ENCODE data around the gene CEP170B. TPM values are rescaled to one million over a fixed set of nuclear protein-coding genes. Genes with fewer than 3 reads are reported as not detected.
A peak's percentile ranks its signal among the peaks of the same experiment; 100 is the strongest.
"Not testable (repeated sequence)": the region's sequence is repeated elsewhere in the genome, so short reads cannot be mapped to it uniquely, and the experiment has no call there.

CEP170B gene
- total and polyA plus RNA-seq, 5 experiments from 2014 or later = 0.03 to 4.8 (median 2.3) TPM; not detected in 1

- POLR2A ChIA-PET = interaction anchor here (0.7 to 2.6 kb wide), 11 partner anchors 25 to 475 kb away, joined by 3 to 21 read pairs (median 5); partner anchors contain the start of genes ADSS1, SIVA1 and ZBTB42
- H3K9me3 Mint-ChIP-seq = peaks cover 0 to 14% (median 0%) of the 10 kb centered on the region in 9 donors
- DNase-seq (peak; percentile 85 to 100 (median 95)), ATAC-seq (peak; percentile 87 to 89)
- peaks cover 10 to 24% (median 22%) of the 10 kb centered on the region in 4 donors for H3K4me1 Mint-ChIP-seq
- peak overlapping the region in 2 of 10 donors; percentile 37 to 94 for H3K27ac Mint-ChIP-seq
- H3K27me3 Mint-ChIP-seq = peaks cover 0 to 8% (median 0%) of the 10 kb centered on the region in 5 donors
- peak overlapping the region; percentile 78 to 95 (median 87) for H3K4me3 Mint-ChIP-seq
- H3K36me3 Mint-ChIP-seq = no peaks in the 10 kb centered on the region
Observed at GRCh38 chr14:104826189-104826860, 38.7 kb upstream of the CEP170B start.

GRCh38 chr14:104826861-104827176, 38.2 kb upstream of the CEP170B start:
- Mint-ChIP-seq H3K27me3 (peaks cover 0 to 8% (median 0%) of the 10 kb centered on the region in 5 donors), H3K27ac (peak overlapping the region in 7 of 10 donors; percentile 16 to 79 (median 47)), H3K9me3 (peaks cover 0 to 14% (median 0%) of the 10 kb centered on the region in 9 donors), H3K4me1 (peaks cover 10 to 24% (median 22%) of the 10 kb centered on the region in 4 donors), H3K4me3 (peak overlapping the region; percentile 76 to 93 (median 83)), H3K36me3 (no peaks in the 10 kb centered on the region)
- ATAC-seq (no peak), DNase-seq (peak in 1 of 10 donors; percentile 34)
- POLR2A ChIA-PET = interaction anchor here (0.9 to 2.6 kb wide), 7 partner anchors 26 to 74 kb away, joined by 3 to 21 read pairs (median 9); partner anchors contain the start of genes SIVA1 and ZBTB42

- H3K9me3 Mint-ChIP-seq = peaks cover 0 to 14% (median 0%) of the 10 kb centered on the region in 9 donors
- DNase-seq (peak; percentile 31 to 76 (median 52)), ATAC-seq (peak; percentile 69 to 73)
- H3K27ac Mint-ChIP-seq = peak overlapping the region in 7 of 10 donors; percentile 16 to 79 (median 53)
- H3K27me3 Mint-ChIP-seq = peaks cover 0 to 8% (median 0%) of the 10 kb centered on the region in 5 donors
- POLR2A ChIA-PET = interaction anchor here (0.9 to 2.6 kb wide), 6 partner anchors 26 to 74 kb away, joined by 3 to 21 read pairs (median 9); partner anchors contain the start of genes SIVA1 and ZBTB42
- H3K4me1 Mint-ChIP-seq = peaks cover 10 to 24% (median 22%) of the 10 kb centered on the region in 4 donors
- peak overlapping the region; percentile 76 to 93 (median 83) for H3K4me3 Mint-ChIP-seq
- H3K36me3 Mint-ChIP-seq = no peaks in the 10 kb centered on the region
Observed at GRCh38 chr14:104827177-104828055, 37.7 kb upstream of the CEP170B start.

GRCh38 chr14:104830781-104831180, 34.3 kb upstream of the CEP170B start:
- Mint-ChIP-seq H3K27me3 (no peaks in the 10 kb centered on the region), H3K4me1 (peaks cover 0 to 15% (median 11%) of the 10 kb centered on the region in 4 donors), H3K36me3 (no peaks in the 10 kb centered on the region), H3K4me3 (no peak overlapping the region), H3K27ac (no peak overlapping the region), H3K9me3 (no peaks in the 10 kb centered on the region)
- POLR2A ChIA-PET = no interaction called here
- ATAC-seq (no peak), DNase-seq (no peak)

GRCh38 chr14:104836171-104836935, 28.7 kb upstream of the CEP170B start:
- DNase-seq, ATAC-seq, H3K9me3 Mint-ChIP-seq, H3K4me1 Mint-ChIP-seq, POLR2A ChIA-PET, H3K27ac Mint-ChIP-seq, H3K4me3 Mint-ChIP-seq, H3K36me3 Mint-ChIP-seq: not testable (repeated sequence)
- peaks cover 0 to 11% (median 4%) of the 10 kb centered on the region in 5 donors for H3K27me3 Mint-ChIP-seq

GRCh38 chr14:104841730-104842129, 23.3 kb upstream of the CEP170B start:
- H3K27ac Mint-ChIP-seq = no peak overlapping the region
- POLR2A ChIA-PET = interaction anchor here (1.2 kb wide), 1 partner anchor 89 kb away, joined by 5 read pairs; the partner anchor contains the start of gene SIVA1
- ATAC-seq = no peak

GRCh38 chr14:104843006-104843405, 22.1 kb upstream of the CEP170B start:
- Mint-ChIP-seq H3K27ac (no peak overlapping the region), H3K4me3 (no peak overlapping the region), H3K4me1 (peaks cover 5 to 8% (median 5%) of the 10 kb centered on the region in 4 donors), H3K27me3 (peaks cover 13 to 67% (median 40%) of the 10 kb centered on the region in 5 donors), H3K36me3 (peaks cover 0 to 5% (median 3%) of the 10 kb centered on the region in 3 donors), H3K9me3 (no peaks in the 10 kb centered on the region)
- no peak for ATAC-seq
- POLR2A ChIA-PET = interaction anchor here (1.2 kb wide), 1 partner anchor 90 kb away, joined by 5 read pairs; the partner anchor contains the start of gene SIVA1
- no peak for DNase-seq

More at GRCh38 chr14:104841730-104842129, 23.3 kb upstream of the CEP170B start:
- Mint-ChIP-seq H3K4me3 (no peak overlapping the region), H3K4me1 (peaks cover 5 to 8% (median 5%) of the 10 kb centered on the region in 4 donors), H3K27me3 (peaks cover 12 to 58% (median 39%) of the 10 kb centered on the region in 5 donors), H3K9me3 (no peaks in the 10 kb centered on the region), H3K36me3 (peaks cover 0 to 5% (median 3%) of the 10 kb centered on the region in 3 donors)
- no peak for DNase-seq

GRCh38 chr14:104843442-104844305, 21.4 kb upstream of the CEP170B start:
- Mint-ChIP-seq H3K4me1 (peaks cover 5 to 8% (median 5%) of the 10 kb centered on the region in 4 donors), H3K27me3 (peaks cover 13 to 73% (median 41%) of the 10 kb centered on the region in 5 donors), H3K27ac (peak overlapping the region in 1 of 10 donors; percentile 12), H3K4me3 (peak overlapping the region in 5 of 10 donors; percentile 11 to 80 (median 58)), H3K36me3 (peaks cover 0 to 5% (median 3%) of the 10 kb centered on the region in 3 donors), H3K9me3 (no peaks in the 10 kb centered on the region)
- POLR2A ChIA-PET = interaction anchor here (1.1 kb wide), 1 partner anchor 11 kb away, joined by 3 read pairs; no protein-coding TSS in a partner anchor
- DNase-seq (no peak), ATAC-seq (peak in 1 of 2 donors; percentile 14)

GRCh38 chr14:104844306-104845032, 20.6 kb upstream of the CEP170B start:
- H3K9me3 Mint-ChIP-seq = no peaks in the 10 kb centered on the region
- POLR2A ChIA-PET = interaction anchor here (0.5 to 1.1 kb wide), 2 partner anchors 7 to 12 kb away, joined by 3 to 4 read pairs; no protein-coding TSS in a partner anchor
- peaks cover 13 to 73% (median 41%) of the 10 kb centered on the region in 5 donors for H3K27me3 Mint-ChIP-seq
- DNase-seq = no peak
- no peak for ATAC-seq
- H3K4me3 Mint-ChIP-seq = peak overlapping the region in 6 of 10 donors; percentile 8 to 80 (median 56)
- peak overlapping the region in 1 of 10 donors; percentile 12 for H3K27ac Mint-ChIP-seq
- H3K4me1 Mint-ChIP-seq = peaks cover 5 to 8% (median 5%) of the 10 kb centered on the region in 4 donors
- H3K36me3 Mint-ChIP-seq = peaks cover 0 to 5% (median 3%) of the 10 kb centered on the region in 3 donors

GRCh38 chr14:104845033-104845666, 19.9 kb upstream of the CEP170B start:
- Mint-ChIP-seq H3K9me3 (no peaks in the 10 kb centered on the region), H3K4me1 (peaks cover 5 to 8% (median 5%) of the 10 kb centered on the region in 4 donors), H3K36me3 (peaks cover 0 to 5% (median 3%) of the 10 kb centered on the region in 3 donors), H3K4me3 (no peak overlapping the region), H3K27ac (peak overlapping the region in 1 of 10 donors; percentile 40), H3K27me3 (peaks cover 13 to 73% (median 40%) of the 10 kb centered on the region in 5 donors)
- POLR2A ChIA-PET = interaction anchor here (0.5 kb wide), 1 partner anchor 8 kb away, joined by 4 read pairs; no protein-coding TSS in a partner anchor
- no peak for ATAC-seq
- no peak for DNase-seq
